PC-3 (cell line): ENCODE measurements around the gene CUL2. TPM values are rescaled to one million over a fixed set of nuclear protein-coding genes. Genes with fewer than 3 reads are reported as not detected.

Experiments
- ATAC-seq: fragments of 200-7000 bp; cut with Tn5 transposase; 2 replicates; pipeline ENCODE4 v1.9.1; 2020; ENCODE audit warnings: mild to moderate bottlenecking, moderate library complexity
- BruUV-seq: library from RNA; stranded (reverse); fragments of 400-500 nt; replicated peaks from 2 replicates; lab custom pipeline; 2021; lab: Mats Ljungman, UMichigan
- CTCF ChIA-PET: fragments of 300-600 bp; sonication (Branson Sonifier 250); formaldehyde crosslinking; loops from one replicate; lab custom pipeline; 2022; ENCODE audit warnings: antibody characterized with exemption; lab: Charles Lee
- POLR2A ChIA-PET: fragments of 300-600 bp; sonication (Branson Sonifier 250); formaldehyde crosslinking; loops from one replicate; lab custom pipeline; 2022; ENCODE audit warnings: antibody characterized with exemption; ENCODE audit not compliant: unreplicated experiment; lab: Charles Lee
- DNase-seq: peaks from one replicate; pipeline ENCODE4 v3.0.0-alpha.2; 2015
- H2AFZ ChIP-seq: fragments of 300-600 bp; sonication (generic); 2 replicates; pipeline ENCODE4 v1.6.0; 2016; ENCODE audit warnings: antibody characterized with exemption, low read length
- H3F3A ChIP-seq: fragments of 300-600 bp; sonication (generic); one replicate; pipeline ENCODE4 v1.6.0; 2017; ENCODE audit warnings: antibody characterized with exemption, low read length, control low read depth, mild to moderate bottlenecking; ENCODE audit not compliant: unreplicated experiment
- H3K27ac ChIP-seq: fragments of 300-600 bp; sonication (generic); 2 replicates; pipeline ENCODE4 v1.5.1; 2016; ENCODE audit warnings: mild to moderate bottlenecking, low read length
- H3K27me3 ChIP-seq: fragments of 300-600 bp; sonication (generic); 2 replicates; pipeline ENCODE4 v1.6.1; 2016; ENCODE audit warnings: low read length, mixed read lengths
- H3K36me3 ChIP-seq: fragments of 300-600 bp; sonication (generic); 2 replicates; pipeline ENCODE4 v1.6.1; 2016; ENCODE audit warnings: low read depth, mixed run types, low read length, mixed read lengths
- H3K4me1 ChIP-seq: fragments of 300-600 bp; sonication (generic); 2 replicates; pipeline ENCODE4 v1.5.1; 2016; ENCODE audit warnings: low read length; ENCODE audit not compliant: insufficient read depth
- H3K4me2 ChIP-seq: fragments of 300-600 bp; sonication (generic); 2 replicates; pipeline ENCODE4 v1.6.0; 2016; ENCODE audit warnings: low read length
- H3K4me3 ChIP-seq: fragments of 300-600 bp; sonication (generic); 2 replicates; pipeline ENCODE4 v1.5.1; 2016; ENCODE audit warnings: mild to moderate bottlenecking, low read length, mixed read lengths
- H3K79me2 ChIP-seq: fragments of 300-600 bp; sonication (generic); 2 replicates; pipeline ENCODE4 v1.6.1; 2017; ENCODE audit warnings: low read length, mixed read lengths
- H3K9ac ChIP-seq: fragments of 300-600 bp; sonication (generic); 2 replicates; pipeline ENCODE4 v1.6.0; 2016; ENCODE audit warnings: mild to moderate bottlenecking, low read length
- H3K9me2 ChIP-seq: fragments of 300-600 bp; sonication (generic); replicated peaks from 2 replicates; pipeline ENCODE4 v1.6.1; 2016; ENCODE audit warnings: mixed run types, low read length, mixed read lengths
- H3K9me3 ChIP-seq: fragments of 300-600 bp; sonication (generic); 2 replicates; pipeline ENCODE4 v1.6.1; 2016; ENCODE audit warnings: low read length, mixed read lengths
- H4K20me1 ChIP-seq: fragments of 300-600 bp; sonication (generic); 2 replicates; pipeline ENCODE4 v1.6.1; 2016; ENCODE audit warnings: low read length, mixed read lengths
- EZH2 ChIP-seq: fragments of 300-600 bp; sonication (generic); IDR thresholded peaks from one replicate; pipeline ENCODE4 v1.6.1; 2017; ENCODE audit warnings: antibody characterized with exemption, mild to moderate bottlenecking, low read length; ENCODE audit not compliant: unreplicated experiment
- EZH2phosphoT487 ChIP-seq: fragments of 300-600 bp; sonication (generic); IDR thresholded peaks from 2 replicates; pipeline ENCODE4 v1.6.1; 2018; ENCODE audit warnings: mild to moderate bottlenecking, antibody characterized with exemption, low read length, borderline replicate concordance
- intact Hi-C: fragments of 100-400 bp; cut with micrococcal nuclease; formaldehyde crosslinking; loops from 2 replicates; pipeline ENCODE4 v1.9.0; 2023
- total RNA-seq: library from RNA; depleted of rRNA; stranded (reverse); fragments of >200 nt; gene quantifications from 2 replicates; pipeline ENCODE4 v1.2.3, GENCODE V29; 2014
- TF ChIP-seq, protein P1 (sequence below): fragments of 300-600 bp; sonication (generic); conservative IDR thresholded peaks from 2 replicates; pipeline ENCODE4 v1.5.1; 2017; ENCODE audit warnings: antibody characterized with exemption, low read depth, mild to moderate bottlenecking, low read length

Gene CUL2
- total RNA-seq, 1 experiment from 2014 or later = 129 TPM

DNA sequence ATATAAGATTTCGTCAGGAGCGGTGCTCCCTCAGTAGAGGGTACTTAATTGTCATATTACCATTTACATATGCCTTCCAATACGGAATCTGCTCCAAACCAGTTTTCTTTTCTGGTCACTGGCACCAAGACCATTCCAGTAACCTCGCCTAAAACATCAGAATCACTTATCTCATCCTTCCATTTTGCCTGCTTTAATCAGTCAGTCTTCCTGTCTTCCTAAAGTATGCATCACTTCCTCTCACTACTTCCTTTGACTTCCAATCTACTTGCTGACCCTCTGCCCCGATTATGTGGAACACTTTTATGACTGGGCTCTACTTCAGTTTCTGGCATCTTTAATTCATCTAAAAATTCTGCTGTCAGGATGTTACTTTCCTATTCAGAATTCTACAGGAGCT lies 33.5 kb downstream of the CUL2 start:
- DNase-seq = peak; percentile 61
- no peaks in the 10 kb centered on the region for H3K27me3 ChIP-seq
- no TSS peak for BruUV-seq

DNA sequence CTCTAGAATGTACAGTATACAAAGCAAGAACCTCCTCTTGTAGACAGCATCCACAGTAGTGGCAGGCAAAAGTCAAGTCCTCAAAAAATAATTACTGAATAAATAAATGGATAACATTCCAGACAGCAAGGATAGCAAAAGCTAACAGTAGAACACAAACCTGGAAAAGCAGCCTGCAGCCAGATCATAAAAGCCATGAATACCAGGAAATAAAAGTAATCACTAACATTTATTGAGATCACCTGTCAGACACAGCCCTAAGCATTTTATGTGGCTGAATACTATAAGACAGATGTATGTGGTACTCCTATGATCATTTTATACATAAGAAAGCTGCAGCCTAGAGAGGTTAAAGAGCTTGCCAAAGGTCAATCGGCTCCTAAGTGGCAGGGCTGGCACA lies 34.0 kb downstream of the CUL2 start:
- H3K9me3 ChIP-seq = no peaks in the 10 kb centered on the region
- H3F3A ChIP-seq = peaks cover 11% of the 10 kb centered on the region
- no peaks in the 10 kb centered on the region for H3K27me3 ChIP-seq
- intact Hi-C loops = no loop called here
- H3K9ac ChIP-seq = no peak overlapping the region
- H3K9me2 ChIP-seq = no peaks in the 10 kb centered on the region
- H2AFZ ChIP-seq = no peak overlapping the region
- CTCF ChIA-PET = no interaction called here
- BruUV-seq = no TSS peak
- POLR2A ChIA-PET = interaction anchor here (0.5 kb wide), 1 partner anchor 30 kb away, joined by 7 read pairs; no protein-coding TSS in a partner anchor
- no peak overlapping the region for H3K4me3 ChIP-seq
- peak overlapping the region; percentile 77 for H3K27ac ChIP-seq
- peak overlapping the region; percentile 15; the same call in 1 of the 2 replicates for H3K4me2 ChIP-seq
- ATAC-seq (peak; percentile 4; the same call in 1 of the 2 replicates), DNase-seq (no peak)
- peaks cover 64% of the 10 kb centered on the region for H3K36me3 ChIP-seq
- no peaks in the 10 kb centered on the region for H4K20me1 ChIP-seq
- TF ChIP-seq EZH2 (no peak), EZH2phosphoT487 (no peak)
- TF ChIP-seq, protein P1, sequence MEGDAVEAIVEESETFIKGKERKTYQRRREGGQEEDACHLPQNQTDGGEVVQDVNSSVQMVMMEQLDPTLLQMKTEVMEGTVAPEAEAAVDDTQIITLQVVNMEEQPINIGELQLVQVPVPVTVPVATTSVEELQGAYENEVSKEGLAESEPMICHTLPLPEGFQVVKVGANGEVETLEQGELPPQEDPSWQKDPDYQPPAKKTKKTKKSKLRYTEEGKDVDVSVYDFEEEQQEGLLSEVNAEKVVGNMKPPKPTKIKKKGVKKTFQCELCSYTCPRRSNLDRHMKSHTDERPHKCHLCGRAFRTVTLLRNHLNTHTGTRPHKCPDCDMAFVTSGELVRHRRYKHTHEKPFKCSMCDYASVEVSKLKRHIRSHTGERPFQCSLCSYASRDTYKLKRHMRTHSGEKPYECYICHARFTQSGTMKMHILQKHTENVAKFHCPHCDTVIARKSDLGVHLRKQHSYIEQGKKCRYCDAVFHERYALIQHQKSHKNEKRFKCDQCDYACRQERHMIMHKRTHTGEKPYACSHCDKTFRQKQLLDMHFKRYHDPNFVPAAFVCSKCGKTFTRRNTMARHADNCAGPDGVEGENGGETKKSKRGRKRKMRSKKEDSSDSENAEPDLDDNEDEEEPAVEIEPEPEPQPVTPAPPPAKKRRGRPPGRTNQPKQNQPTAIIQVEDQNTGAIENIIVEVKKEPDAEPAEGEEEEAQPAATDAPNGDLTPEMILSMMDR = no peak
- H3K79me2 ChIP-seq = peaks cover 39% of the 10 kb centered on the region
- H3K4me1 ChIP-seq = peaks cover 41% of the 10 kb centered on the region

More for the DNA sequence above, 33.5 kb downstream of the CUL2 start:
- Histone ChIP-seq H4K20me1 (no peaks in the 10 kb centered on the region), H3K9ac (no peak overlapping the region), H3K36me3 (peaks cover 67% of the 10 kb centered on the region), H3K4me1 (peaks cover 41% of the 10 kb centered on the region), H3K4me3 (no peak overlapping the region), H2AFZ (no peak overlapping the region), H3K9me2 (no peaks in the 10 kb centered on the region), H3K27ac (peak overlapping the region; percentile 77), H3K9me3 (no peaks in the 10 kb centered on the region), H3F3A (peaks cover 11% of the 10 kb centered on the region), H3K79me2 (peaks cover 44% of the 10 kb centered on the region), H3K4me2 (peak overlapping the region; percentile 15)
- ChIA-PET POLR2A (interaction anchor here (0.5 kb wide), 2 partner anchors 30 to 45 kb away, joined by 3 to 7 read pairs; no protein-coding TSS in a partner anchor), CTCF (no interaction called here)
- TF ChIP-seq EZH2 (no peak), EZH2phosphoT487 (no peak)
- TF ChIP-seq, protein P1 = no peak
- ATAC-seq = peak; percentile 3; the same call in 1 of the 2 replicates
- intact Hi-C loops = no loop called here

DNA sequence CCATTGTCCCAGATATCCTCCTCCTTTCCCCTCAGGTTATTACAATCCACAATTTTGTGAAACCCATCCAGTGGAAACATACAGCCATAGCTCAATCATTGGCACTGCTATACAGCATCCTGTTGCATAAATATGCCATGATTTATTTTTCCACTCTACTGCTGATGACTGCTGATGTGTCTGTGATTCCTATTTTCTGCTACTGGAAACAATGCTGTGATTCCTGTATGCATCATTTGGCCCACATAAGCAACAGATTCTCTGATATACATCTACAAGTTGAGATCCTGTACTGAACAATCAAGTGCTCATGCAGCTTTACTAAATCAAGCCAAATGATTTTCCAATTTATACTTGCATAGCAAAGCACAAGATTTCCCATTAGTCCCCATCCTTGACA lies 39.6 kb downstream of the CUL2 start:
- Histone ChIP-seq H3K4me2 (no peak overlapping the region), H3K9me2 (no peaks in the 10 kb centered on the region), H2AFZ (no peak overlapping the region), H3K27me3 (no peaks in the 10 kb centered on the region), H3K4me1 (no peaks in the 10 kb centered on the region), H3K9ac (no peak overlapping the region), H4K20me1 (no peaks in the 10 kb centered on the region), H3K36me3 (peaks cover 67% of the 10 kb centered on the region), H3K4me3 (no peak overlapping the region), H3K79me2 (peaks cover 10% of the 10 kb centered on the region), H3K9me3 (no peaks in the 10 kb centered on the region), H3K27ac (no peak overlapping the region), H3F3A (no peaks in the 10 kb centered on the region)
- no peak; the same call in 1 of the 2 replicates for ATAC-seq
- TF ChIP-seq, protein P1 = no peak
- TF ChIP-seq EZH2 = no peak
- TF ChIP-seq EZH2phosphoT487 = no peak
- DNase-seq = no peak
- intact Hi-C loops = no loop called here
- ChIA-PET POLR2A (no interaction called here), CTCF (no interaction called here)
- BruUV-seq = no TSS peak
